Measurements from ENCODE around the gene PROCA1.

Gene PROCA1

GRCh38 chr17:28705728-28706334 lies 5.9 kb downstream of the PROCA1 start:
- DNase-seq = no peak

DNA sequence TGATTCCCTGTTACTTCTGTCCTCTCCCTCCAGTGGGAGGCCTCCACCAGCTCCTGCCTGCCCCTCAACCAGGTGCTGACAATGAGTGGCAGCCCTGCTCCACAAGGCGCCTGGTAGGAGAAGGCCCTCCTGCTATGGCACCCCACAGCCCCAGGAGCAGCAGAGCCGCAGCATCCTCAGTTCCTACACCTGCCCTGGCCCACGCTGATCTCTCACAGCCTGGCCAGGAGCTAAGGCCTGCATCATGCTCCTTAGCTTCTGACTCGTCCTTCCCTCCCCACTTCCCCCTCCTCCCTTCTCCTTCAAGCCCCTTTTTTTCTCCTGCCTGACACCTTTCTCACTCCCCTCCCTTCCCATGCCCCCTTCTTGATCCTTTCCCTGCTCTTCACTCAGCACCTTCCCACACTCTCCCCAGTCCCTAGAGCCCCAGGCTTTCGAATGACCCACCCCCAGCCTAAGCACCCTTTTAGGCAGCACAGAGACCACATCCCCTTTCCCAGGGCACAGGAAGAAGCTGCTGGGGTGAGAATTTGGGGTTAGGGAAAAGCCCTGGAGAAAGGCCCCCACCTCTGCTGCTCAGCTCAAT lies 6.5 kb downstream of the PROCA1 start:
- DNase-seq = no peak

- DNase-seq = no peak
These were observed 7.3 kb downstream of the PROCA1 start for GRCh38 chr17:28704219-28704858.

GRCh38 chr17:28703552-28704218 lies 8.0 kb downstream of the PROCA1 start:
- DNase-seq = no peak

DNA sequence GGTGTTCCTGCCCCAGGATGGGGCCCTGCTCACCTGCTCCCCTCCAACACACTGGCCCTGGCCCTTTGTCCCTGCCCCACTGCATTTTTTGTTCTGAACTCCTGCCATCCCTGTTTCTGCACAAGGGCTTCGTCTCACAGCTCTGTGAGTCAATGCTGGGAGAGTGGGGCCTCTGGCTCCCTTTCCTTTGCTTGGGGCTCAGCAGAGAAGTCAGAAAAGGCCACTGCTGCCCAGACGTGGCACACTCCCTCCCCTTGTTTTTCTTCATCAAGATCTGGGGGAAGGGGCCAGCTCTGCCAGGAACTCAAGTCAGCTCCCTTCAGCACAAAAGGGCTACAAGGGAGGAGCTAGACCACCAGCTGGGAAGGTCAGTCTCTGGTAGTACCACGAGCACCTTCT lies 8.9 kb downstream of the PROCA1 start:
- DNase-seq = no peak

- no peak for DNase-seq
These were observed 9.5 kb downstream of the PROCA1 start for GRCh38 chr17:28702026-28702751.

DNA sequence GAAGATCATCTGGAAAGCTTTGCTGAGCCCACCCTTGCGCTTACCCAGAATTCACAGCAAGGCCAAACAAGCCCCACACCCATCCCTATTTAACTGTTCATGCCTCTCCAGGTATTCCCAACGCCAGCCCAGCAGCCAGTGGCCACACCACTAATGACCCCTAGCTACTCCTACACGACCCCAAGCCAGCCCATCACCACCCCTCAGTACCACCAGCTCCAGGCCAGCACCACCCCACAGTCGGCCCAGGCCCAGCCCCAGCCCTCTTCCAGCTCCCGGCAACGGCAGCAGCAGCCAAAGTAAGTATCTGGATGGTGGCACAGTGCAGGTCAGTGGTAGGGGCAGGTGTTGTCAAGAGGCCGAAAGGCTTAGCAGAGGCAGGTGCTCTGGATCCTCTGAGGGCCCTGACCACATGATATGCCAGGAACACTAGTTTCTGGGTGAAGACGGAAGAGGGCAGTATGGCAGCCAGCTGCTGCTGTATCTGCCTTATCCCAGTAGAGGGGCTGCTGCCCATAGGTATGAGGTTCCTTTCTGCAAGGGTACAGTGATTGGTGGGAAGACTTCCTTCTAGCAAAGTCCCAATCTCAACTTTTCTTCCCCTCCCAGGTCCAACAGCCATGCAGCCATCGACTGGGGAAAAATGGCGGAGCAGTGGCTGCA lies 10.7 kb downstream of the PROCA1 start:
- no peak for DNase-seq

DNA sequence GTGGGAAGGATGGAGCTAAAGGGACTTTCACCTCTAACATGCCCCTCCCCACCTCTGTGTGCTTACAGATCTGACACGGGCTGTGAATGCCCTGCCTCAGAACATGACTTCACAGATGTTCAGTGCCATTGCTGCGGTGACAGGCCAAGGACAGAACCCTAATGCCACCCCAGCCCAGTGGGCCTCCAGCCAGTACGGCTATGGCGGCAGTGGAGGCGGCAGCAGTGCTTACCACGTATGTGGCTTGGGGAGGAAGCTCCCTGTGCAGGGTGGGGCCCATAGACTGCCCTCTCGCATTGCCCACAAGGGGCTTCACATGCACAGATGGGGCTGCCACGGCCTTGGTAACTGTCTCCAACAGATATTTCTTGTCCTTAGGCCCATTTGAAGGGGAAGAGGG lies 11.4 kb downstream of the PROCA1 start:
- DNase-seq = no peak

DNA sequence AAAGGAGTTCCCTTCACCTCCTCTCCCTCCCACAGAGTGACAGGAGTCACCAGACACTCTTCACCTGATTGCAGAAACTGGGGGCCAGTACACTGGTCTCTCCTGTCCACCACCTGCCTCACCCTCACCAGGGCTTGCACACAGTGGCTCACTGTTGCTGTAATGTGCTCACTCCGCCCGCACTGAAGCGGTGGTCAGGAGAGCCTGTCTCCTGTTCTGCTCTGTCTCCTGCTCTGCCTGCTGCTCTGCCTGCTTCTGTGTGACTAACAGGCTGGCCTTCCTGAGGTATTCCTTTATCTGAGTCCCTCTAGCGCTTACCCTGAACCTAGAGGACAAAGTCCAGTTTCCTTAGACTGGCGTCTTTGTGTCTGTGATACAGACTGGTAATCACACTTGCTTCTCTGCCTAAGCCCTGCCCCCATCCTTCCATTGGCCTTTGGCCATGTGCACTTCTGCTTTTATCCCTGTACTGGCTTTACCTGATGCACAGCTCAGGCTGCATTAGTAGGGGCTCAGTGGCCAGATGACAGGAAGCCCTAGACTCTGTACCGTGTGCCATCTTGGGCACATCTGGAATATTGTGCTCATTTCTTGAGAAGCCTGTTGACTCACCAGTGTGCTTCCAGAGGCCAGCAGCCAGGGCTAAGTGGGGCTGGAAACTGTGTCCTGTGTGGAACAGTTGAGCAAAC lies 13.3 kb downstream of the PROCA1 start:
- DNase-seq = no peak

- no peak for DNase-seq
These were observed 17.8 kb downstream of the PROCA1 start for GRCh38 chr17:28693869-28694268.

- no peak for DNase-seq
These were observed 22.7 kb downstream of the PROCA1 start for GRCh38 chr17:28689011-28689410.

- no peak for DNase-seq
These were observed 23.2 kb downstream of the PROCA1 start for GRCh38 chr17:28688481-28688880.

GRCh38 chr17:28686296-28686695 lies 25.4 kb downstream of the PROCA1 start:
- no peak for DNase-seq

GRCh38 chr17:28685366-28685765 lies 26.3 kb downstream of the PROCA1 start:
- no peak for DNase-seq

DNA sequence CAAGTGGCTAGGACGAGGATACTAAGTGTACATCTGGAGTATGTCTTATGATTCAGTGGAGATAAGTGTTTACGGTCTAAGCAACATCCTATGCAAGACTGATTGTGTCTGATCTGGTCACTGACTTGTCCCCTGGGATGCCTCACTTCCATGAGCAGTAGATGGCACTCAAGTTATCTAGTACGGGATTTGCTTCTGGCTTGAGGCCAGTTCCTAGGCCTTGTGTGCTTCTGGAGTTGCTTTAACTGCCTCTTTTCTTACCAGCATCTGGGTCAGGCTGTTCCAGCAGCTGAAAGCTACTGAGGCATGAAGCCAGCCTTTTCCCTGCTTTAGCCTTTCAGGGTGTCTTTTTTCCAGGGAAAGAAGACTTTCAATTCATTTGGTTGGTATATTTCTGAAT lies 26.7 kb downstream of the PROCA1 start:
- DNase-seq = peak; percentile 26

- DNase-seq = no peak
These were observed 29.0 kb downstream of the PROCA1 start for GRCh38 chr17:28682655-28683054.

DNA sequence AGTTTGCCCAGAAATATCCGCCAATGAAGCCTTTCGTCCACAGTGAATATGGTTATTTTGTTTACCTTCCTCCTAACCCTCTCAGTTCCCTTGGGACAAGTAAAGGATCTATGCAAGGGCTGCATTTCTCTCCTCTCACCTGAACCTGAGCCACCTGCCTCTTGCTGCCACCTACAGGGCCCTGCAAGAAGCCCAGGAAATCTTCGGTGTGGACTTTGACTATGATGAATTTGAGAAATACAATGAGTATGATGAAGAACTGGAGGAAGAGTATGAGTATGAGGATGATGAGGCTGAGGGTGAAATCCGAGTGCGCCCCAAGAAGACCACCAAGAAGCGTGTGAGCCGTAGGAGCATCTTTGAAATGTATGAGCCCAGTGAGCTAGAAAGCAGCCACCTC lies 35.7 kb downstream of the PROCA1 start:
- no peak for DNase-seq

- no peak for DNase-seq
These were observed 36.2 kb downstream of the PROCA1 start for GRCh38 chr17:28675490-28675889.

GRCh38 chr17:28669918-28670317 lies 41.8 kb downstream of the PROCA1 start:
- no peak for DNase-seq

GRCh38 chr17:28667870-28668269 lies 43.8 kb downstream of the PROCA1 start:
- no peak for DNase-seq

DNA sequence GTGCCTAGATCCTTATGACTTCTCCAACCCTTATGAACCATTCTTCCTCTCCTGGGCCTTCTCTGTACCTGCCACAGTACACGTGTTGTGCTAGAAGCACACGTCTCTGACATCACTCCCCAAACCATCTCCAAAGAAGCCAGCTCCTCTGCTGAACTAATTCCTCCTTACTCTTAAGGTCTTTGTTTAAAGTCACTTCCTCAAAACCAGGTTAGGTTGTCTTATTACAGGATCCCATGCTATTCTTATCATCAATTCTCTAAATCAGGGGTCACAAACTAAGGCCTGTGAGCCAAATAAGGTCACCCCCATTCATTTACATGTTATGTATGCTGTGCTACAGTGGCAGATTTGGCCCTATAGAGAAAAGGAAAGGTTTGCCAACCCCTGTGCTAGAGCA lies 45.7 kb downstream of the PROCA1 start:
- DNase-seq = no peak

DNA sequence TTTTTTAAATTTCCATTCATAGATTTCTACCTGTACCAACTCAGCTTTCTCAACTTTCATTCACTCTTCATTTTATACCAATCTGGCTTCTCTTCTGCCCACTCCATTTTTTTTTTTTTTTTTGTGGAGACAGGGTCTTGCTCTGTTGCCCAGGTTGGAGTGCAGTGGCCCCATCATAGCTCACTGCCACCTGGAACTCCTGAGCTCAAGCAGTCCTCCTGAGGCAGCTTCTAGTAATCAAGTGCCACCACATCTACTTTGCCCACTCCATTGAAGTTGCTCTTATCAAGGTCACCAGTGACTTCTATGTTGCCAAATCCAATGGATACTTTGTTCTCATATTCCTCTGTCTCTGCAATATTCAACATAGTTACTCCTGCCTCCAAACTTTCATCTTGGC lies 48.0 kb downstream of the PROCA1 start:
- DNase-seq = no peak

DNA sequence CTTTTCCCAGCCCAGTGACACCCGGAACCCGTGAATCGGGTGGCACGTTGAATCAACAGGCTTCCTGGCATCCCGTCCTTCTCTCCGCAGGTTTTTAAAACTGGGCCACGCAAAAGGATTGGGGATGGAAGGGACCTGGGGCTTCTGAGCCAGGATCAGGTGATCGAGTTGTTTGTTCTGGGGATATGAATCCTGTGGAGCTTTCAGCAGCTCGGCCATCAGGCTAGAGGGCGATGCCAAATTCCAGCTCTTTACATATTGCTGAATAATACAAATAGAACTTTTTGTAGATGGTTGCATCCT lies 49.2 kb downstream of the PROCA1 start:
- DNase-seq = no peak

Data from HCEC 1CT (cell line).